HPDE6-E6E7 (cell line): ENCODE data around the gene RARRES1.
A peak's percentile ranks its signal among the peaks of the same experiment; 100 is the strongest.

Experiments used
- DNase-seq: peaks from one replicate; pipeline ENCODE4 v3.0.0; 2011; ENCODE audit warnings: missing footprints; ENCODE audit errors: extremely low spot score

The RARRES1 gene

GRCh38 chr3:158731938-158732855, at the start of gene RARRES1:
Gene RARRES1 (minus strand): TSS chr3:158732457. CDS start chr3:158732415, 42 bp downstream.
- no peak for DNase-seq

GRCh38 chr3:158781849-158782248, 49.6 kb upstream of the RARRES1 start:
- DNase-seq: no peak

GRCh38 chr3:158781191-158781590, 48.9 kb upstream of the RARRES1 start:
- no peak for DNase-seq

GRCh38 chr3:158780766-158781165, 48.5 kb upstream of the RARRES1 start:
- DNase-seq: no peak

GRCh38 chr3:158777161-158777873, 45.1 kb upstream of the RARRES1 start:
- DNase-seq: no peak

- no peak for DNase-seq
These were observed 44.3 kb upstream of the RARRES1 start for GRCh38 chr3:158776531-158776930.

- DNase-seq: no peak
These were observed 43.5 kb upstream of the RARRES1 start for GRCh38 chr3:158775426-158776410.

GRCh38 chr3:158774965-158775364, 42.7 kb upstream of the RARRES1 start:
- DNase-seq: no peak

GRCh38 chr3:158773845-158774830, 41.9 kb upstream of the RARRES1 start:
- no peak for DNase-seq

- no peak for DNase-seq
These were observed 40.9 kb upstream of the RARRES1 start for GRCh38 chr3:158773166-158773565.

- DNase-seq: no peak
These were observed 39.7 kb upstream of the RARRES1 start for GRCh38 chr3:158771982-158772381.

GRCh38 chr3:158771577-158771976, 39.3 kb upstream of the RARRES1 start:
- DNase-seq: no peak

GRCh38 chr3:158770741-158771350, 38.6 kb upstream of the RARRES1 start:
- DNase-seq: no peak

- DNase-seq: no peak
These were observed 37.9 kb upstream of the RARRES1 start for GRCh38 chr3:158769952-158770740.

GRCh38 chr3:158769549-158769948, 37.3 kb upstream of the RARRES1 start:
- DNase-seq: no peak

GRCh38 chr3:158768881-158769543, 36.8 kb upstream of the RARRES1 start:
- DNase-seq: no peak

GRCh38 chr3:158768361-158768787, 36.1 kb upstream of the RARRES1 start:
- peak; percentile 26 for DNase-seq

- peak; percentile 25 for DNase-seq
These were observed 34.1 kb upstream of the RARRES1 start for GRCh38 chr3:158766364-158766763.
